ENCODE measurements around the gene GLRX3.

GLRX3 gene

GRCh38 chr10:130208807-130209206 lies 72.6 kb downstream of the GLRX3 start:
- no peak for DNase-seq (ENCODE audit: low spot score)

GRCh38 chr10:130212746-130213145 lies 76.6 kb downstream of the GLRX3 start:
- no peak for DNase-seq (ENCODE audit: low spot score)

GRCh38 chr10:130213286-130214080 lies 77.3 kb downstream of the GLRX3 start:
- DNase-seq (ENCODE audit: low spot score), result no peak

- no peak for DNase-seq (ENCODE audit: low spot score)
Measured at GRCh38 chr10:130214431-130214830, 78.2 kb downstream of the GLRX3 start.

GRCh38 chr10:130215151-130215930 lies 79.2 kb downstream of the GLRX3 start:
- no peak for DNase-seq (ENCODE audit: low spot score)

GRCh38 chr10:130215931-130216231 lies 79.7 kb downstream of the GLRX3 start:
- no peak for DNase-seq (ENCODE audit: low spot score)

GRCh38 chr10:130218181-130218641 lies 82.0 kb downstream of the GLRX3 start:
- no peak for DNase-seq (ENCODE audit: low spot score)

- no peak for DNase-seq (ENCODE audit: low spot score)
Measured at GRCh38 chr10:130218936-130219335, 82.7 kb downstream of the GLRX3 start.

GRCh38 chr10:130220251-130221185 lies 84.3 kb downstream of the GLRX3 start:
- no peak for DNase-seq (ENCODE audit: low spot score)

- DNase-seq (ENCODE audit: low spot score), result no peak
Measured at GRCh38 chr10:130221456-130222375, 85.5 kb downstream of the GLRX3 start.

- no peak for DNase-seq (ENCODE audit: low spot score)
Measured at GRCh38 chr10:130222381-130222780, 86.2 kb downstream of the GLRX3 start.

GRCh38 chr10:130224228-130224627 lies 88.0 kb downstream of the GLRX3 start:
- no peak for DNase-seq (ENCODE audit: low spot score)

- DNase-seq (ENCODE audit: low spot score), result no peak
Measured at GRCh38 chr10:130226012-130226411, 89.8 kb downstream of the GLRX3 start.

- DNase-seq (ENCODE audit: low spot score), result no peak
Measured at GRCh38 chr10:130227883-130228282, 91.7 kb downstream of the GLRX3 start.

All from HuH-7.5 (cell line).